ENCODE results near the gene XPO6.

Gene XPO6

GRCh38 chr16:28156056-28156680 lies 55.6 kb downstream of the XPO6 start:
- DNase-seq (ENCODE audit: low spot score) = no peak

- no peak for DNase-seq (ENCODE audit: low spot score)
Measured at GRCh38 chr16:28155293-28155692, 56.5 kb downstream of the XPO6 start.

GRCh38 chr16:28151180-28151579 lies 60.6 kb downstream of the XPO6 start:
- no peak for DNase-seq (ENCODE audit: low spot score)

- DNase-seq (ENCODE audit: low spot score) = no peak
Measured at GRCh38 chr16:28149011-28149888, 62.5 kb downstream of the XPO6 start.

GRCh38 chr16:28146536-28146935 lies 65.2 kb downstream of the XPO6 start:
- no peak for DNase-seq (ENCODE audit: low spot score)

- DNase-seq (ENCODE audit: low spot score) = no peak
Measured at GRCh38 chr16:28145796-28146195, 66.0 kb downstream of the XPO6 start.

GRCh38 chr16:28140788-28141618 lies 70.8 kb downstream of the XPO6 start:
- DNase-seq (ENCODE audit: low spot score) = no peak

- no peak for DNase-seq (ENCODE audit: low spot score)
Measured at GRCh38 chr16:28139530-28139929, 72.2 kb downstream of the XPO6 start.

- DNase-seq (ENCODE audit: low spot score) = no peak
Measured at GRCh38 chr16:28136751-28137434, 74.9 kb downstream of the XPO6 start.

GRCh38 chr16:28133666-28134065 lies 78.1 kb downstream of the XPO6 start:
- no peak for DNase-seq (ENCODE audit: low spot score)

- DNase-seq (ENCODE audit: low spot score) = no peak
Measured at GRCh38 chr16:28131743-28132393, 79.9 kb downstream of the XPO6 start.

GRCh38 chr16:28131181-28131580 lies 80.6 kb downstream of the XPO6 start:
- DNase-seq (ENCODE audit: low spot score) = no peak

GRCh38 chr16:28130099-28131088 lies 81.4 kb downstream of the XPO6 start:
- DNase-seq (ENCODE audit: low spot score) = no peak

- no peak for DNase-seq (ENCODE audit: low spot score)
Measured at GRCh38 chr16:28126684-28127620, 84.8 kb downstream of the XPO6 start.

- DNase-seq (ENCODE audit: low spot score) = no peak
Measured at GRCh38 chr16:28125592-28125991, 86.2 kb downstream of the XPO6 start.

- no peak for DNase-seq (ENCODE audit: low spot score)
Measured at GRCh38 chr16:28121527-28121926, 90.2 kb downstream of the XPO6 start.

GRCh38 chr16:28120754-28121153 lies 91.0 kb downstream of the XPO6 start:
- no peak for DNase-seq (ENCODE audit: low spot score)

- no peak for DNase-seq (ENCODE audit: low spot score)
Measured at GRCh38 chr16:28118637-28119036, 93.1 kb downstream of the XPO6 start.

GRCh38 chr16:28117168-28117565 lies 94.6 kb downstream of the XPO6 start:
- no peak for DNase-seq (ENCODE audit: low spot score)

Data from SK-N-DZ (cell line).